ENCODE data around the gene UBTF.
A peak's percentile ranks its signal among the peaks of the same experiment; 100 is the strongest.

UBTF gene, protein sequence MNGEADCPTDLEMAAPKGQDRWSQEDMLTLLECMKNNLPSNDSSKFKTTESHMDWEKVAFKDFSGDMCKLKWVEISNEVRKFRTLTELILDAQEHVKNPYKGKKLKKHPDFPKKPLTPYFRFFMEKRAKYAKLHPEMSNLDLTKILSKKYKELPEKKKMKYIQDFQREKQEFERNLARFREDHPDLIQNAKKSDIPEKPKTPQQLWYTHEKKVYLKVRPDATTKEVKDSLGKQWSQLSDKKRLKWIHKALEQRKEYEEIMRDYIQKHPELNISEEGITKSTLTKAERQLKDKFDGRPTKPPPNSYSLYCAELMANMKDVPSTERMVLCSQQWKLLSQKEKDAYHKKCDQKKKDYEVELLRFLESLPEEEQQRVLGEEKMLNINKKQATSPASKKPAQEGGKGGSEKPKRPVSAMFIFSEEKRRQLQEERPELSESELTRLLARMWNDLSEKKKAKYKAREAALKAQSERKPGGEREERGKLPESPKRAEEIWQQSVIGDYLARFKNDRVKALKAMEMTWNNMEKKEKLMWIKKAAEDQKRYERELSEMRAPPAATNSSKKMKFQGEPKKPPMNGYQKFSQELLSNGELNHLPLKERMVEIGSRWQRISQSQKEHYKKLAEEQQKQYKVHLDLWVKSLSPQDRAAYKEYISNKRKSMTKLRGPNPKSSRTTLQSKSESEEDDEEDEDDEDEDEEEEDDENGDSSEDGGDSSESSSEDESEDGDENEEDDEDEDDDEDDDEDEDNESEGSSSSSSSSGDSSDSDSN

DNA sequence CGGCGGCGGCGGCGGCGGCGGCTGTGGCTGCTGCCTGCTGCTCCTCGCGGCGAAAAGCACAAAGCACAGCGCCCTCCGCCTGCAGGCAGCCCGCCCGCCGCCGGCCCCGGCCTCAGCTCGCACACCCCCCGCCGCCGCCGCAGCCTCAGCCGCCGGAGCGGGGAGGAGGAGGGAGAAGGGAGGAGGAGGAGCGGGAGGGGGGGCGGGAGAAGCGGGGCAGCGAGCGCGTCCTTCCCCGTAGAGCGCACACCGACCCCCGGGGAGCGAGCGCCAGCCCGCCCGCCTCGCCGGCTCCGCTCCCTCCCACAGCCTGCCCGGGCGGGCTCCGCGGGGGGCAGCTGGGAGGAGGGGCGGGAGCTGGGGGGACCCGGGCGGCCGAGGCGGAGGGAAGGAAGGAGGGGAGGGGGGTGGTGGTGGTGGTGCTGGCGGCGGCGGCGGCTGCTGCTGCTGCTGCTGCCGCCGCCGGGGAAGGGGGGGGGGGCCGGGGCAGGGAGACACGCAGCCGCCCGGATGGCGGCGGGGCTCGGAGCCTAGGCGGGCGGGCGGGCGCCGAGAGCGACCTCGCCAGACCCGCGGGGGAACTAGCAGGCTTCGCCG is at the start of gene UBTF:
Gene UBTF, minus strand, starts transcription at position 60 of the 597 bp plus-strand sequence. CDS start 1,446 bp downstream, outside the sequence.
- DNase-seq, result peak in 47 of 51 donors; percentile 18 to 88 (median 69)

DNA sequence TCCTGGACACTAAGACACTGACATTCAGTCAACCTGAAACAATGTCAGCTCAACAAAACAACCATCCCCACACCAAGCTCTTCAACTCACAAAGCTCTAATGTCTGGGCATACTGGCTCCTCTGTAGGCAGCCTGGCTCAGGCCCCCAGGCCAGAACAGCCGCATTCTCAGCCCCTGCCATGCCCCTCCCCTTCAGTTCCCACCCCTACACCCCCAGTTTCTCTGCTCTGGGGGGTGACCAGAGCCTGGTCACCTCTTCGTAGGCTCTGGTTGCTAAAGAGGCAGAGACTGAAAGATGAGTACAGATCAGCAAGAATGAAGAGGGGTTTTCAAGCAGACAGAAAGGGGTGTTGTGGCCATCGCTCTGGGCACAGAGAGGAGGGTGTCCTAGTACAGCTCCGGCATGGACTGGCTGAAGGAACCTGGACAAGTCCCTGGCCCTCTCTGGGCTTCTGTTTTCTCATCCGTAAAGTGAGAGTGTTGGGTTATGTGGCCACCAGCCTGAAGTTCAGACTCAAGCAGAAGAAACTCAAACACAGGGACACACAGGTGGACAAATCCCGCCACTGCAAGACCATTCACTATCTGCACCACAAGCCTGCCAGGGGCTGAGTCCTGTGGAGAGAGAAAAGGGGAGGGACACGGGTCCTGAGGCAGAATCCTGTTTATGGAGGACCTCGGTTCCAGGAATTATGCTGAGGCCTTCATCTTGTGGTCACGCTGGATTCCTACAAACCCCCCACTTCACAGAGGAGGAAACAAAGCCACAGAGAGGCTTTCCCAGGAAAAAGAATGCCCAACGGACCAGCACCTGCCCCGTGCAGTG is 49.4 kb upstream of the UBTF start:
- DNase-seq, result no peak

DNA sequence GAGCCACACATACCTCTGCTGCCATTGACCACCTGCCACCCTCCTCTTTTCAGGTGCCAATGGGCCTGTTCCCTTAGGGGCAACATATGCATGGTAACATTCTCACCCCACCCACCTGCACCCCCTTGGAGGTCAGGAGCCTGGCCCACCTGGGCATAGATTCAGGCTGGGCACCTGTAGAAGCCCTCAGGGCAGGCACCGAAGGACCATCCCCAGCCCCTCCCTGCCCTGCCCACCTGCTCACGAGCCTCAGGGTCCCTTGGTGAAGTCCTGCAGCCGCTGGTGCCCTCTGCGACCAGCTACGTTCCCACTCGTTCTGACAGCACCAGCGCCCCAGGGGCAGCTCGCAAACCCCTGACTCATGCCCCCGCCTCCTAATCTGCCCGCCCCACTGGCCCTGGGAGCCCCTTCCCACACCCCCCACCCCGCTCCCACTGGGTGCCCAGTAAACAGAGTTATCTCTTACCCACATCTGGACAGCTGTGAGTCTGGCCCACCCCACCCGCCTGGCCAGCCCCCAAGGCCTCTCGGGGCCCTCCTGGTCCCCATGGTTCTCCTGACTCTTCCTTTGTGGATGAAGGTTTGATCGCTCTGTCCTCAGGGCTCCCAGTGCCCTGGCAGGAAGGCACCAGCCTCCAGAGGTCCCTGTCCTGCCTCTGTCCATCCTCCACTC is 48.5 kb upstream of the UBTF start, which contains the start of gene SLC4A1:
Gene SLC4A1, minus strand, starts transcription at position 318 of the 673 bp plus-strand sequence. CDS start 5,269 bp downstream, outside the sequence.
- no peak for DNase-seq

DNA sequence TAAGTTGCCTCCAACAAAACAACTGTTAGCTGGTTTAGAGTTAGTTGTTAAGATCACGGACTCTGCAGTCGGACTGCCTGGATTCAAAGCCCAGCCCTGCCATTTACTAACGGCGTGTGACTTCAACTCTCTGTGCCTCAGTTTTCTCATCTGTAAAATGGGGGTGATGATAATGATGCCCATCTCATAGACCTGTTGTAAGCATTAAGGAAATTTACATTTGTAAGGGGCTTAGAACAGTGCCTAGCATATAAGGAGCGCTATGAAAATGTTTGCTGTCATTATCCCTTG is 47.6 kb upstream of the UBTF start:
- no peak for DNase-seq

DNA sequence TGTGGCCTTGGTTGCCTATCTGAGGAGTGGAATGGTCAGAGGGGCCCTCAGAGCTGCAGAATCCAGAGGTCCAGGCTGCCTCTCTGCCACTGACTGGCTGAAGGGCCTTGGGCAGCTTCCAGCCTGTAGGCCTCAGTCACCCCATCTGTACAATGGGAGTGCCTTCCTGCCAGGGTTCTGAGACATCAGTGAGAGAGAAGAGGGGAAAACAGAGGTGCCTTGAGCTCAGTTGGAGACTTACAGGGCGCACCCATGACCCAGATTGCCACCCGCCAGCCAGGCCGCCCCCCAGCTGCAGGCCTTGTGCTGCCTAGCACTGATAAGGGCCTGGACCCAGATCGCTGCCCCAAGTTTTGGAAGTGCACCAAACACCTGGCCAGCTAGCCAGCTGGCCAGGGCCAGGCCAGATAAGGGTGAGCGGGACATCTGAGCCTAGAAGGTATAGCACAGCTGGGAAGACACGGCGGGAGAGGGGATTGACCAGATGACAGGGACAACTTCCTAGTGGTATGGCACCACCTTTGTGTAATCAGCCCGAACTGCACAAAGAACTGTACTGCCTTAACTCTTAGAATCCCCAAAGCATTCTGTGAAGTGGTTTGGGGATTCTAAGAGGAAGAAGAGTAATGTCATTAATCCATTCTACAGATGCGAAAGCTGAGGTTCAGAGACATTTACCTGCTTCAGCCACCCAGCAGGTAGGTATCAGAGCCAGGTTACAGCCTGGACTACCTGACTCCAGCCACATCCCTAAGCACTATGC is 47.1 kb upstream of the UBTF start:
- DNase-seq, result no peak

DNA sequence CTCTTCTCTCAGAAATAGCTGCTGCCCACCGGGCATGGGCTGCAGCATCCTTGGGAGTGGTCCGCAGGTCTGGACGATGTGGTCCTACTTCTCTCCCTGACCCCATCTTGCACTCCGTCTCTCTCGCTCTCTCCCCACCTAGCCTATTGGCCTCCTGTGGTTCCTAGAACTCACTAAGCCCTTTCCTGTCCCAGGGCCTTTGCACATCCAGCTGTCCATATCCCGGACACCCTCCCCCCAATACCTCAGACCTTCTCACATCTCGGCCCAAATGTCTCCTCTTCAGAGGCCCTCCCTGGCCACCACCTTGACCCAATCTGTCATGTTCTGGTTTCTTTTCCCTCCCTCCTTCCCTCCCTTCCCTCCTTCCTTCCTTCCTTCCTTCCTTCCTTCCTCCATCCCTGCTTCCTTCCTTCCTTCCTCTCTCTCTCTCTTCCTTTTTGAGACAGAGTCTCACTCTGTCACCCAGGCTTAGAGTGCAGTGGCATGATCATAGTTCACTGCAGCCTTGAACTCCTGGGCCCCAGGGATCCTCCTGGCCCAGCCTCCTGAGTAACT is 43.9 kb upstream of the UBTF start:
- DNase-seq, result no peak

DNA sequence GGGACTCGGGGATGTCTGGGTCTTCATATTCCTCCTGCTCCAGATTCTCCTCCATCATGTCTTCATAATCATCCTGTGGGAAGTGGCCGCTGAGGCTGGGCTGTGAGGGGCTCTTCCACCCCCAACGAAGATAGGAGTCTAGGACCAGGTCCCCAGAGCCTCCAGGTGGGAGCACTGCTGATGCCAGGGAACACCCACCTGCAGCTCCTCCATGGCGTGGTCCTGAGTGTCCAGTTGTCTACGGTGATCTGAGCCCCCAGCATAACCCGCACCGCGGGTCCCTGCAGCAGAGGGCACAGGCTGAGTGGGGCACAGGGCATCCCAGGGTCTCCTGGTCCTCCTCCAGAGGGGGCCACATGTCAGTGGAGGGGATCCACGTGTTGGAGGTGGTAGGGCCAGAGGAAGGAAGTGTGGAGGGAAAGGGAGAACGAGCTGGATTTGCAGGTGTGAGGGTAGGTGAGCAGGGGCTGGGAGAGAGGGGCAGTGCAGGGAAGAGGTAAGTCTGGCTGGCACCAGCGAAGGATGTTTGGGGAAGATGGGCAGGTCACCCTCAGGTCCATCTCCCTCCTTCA is 43.3 kb upstream of the UBTF start:
- no peak for DNase-seq

DNA sequence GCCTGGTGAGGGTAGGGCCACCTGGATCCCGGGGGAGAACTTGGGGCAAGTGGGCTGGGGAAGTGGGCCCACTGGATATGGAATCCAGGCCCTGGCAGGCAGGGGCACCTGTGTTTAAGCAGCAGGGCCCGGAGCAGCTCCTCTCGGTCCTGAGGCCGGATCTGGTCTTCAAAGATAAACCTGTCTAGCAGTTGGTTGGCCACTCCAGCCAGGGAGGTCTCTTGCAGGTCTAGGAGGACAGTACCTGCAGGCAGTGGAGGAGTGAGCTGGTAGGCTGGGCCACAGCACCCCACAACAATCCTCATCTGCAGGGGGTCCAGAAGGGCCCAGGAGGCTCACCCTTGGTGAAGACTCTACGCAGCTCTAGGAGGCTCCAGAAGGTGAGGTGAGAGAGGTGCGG is 40.8 kb upstream of the UBTF start:
- DNase-seq, result no peak

DNA sequence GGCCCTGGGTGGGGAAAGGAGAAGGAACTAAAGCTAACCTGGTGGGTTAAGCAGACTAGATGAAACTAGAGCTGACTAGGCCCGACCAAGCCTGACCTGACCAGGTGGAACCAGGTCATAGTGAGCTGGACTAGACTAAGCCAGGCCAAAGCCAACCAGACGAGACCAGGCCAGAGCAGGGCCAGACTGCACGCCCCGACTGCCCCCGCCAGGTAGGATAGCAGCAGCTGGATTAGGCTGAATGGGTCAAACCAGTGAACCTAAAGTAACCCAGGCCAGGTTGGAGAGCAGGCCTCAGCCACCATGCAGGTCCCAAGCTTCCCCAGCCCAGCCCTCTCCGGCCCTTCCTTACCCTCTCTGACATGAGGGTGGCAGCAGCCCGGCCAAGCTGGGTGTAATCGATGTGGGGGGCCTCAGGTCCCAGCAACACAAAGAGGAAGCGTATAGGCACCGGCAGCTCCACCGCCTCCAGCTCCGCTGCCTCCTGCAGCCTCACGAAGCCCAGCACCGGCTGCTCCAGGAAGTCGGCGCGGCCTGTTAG is 39.4 kb upstream of the UBTF start:
- no peak for DNase-seq

DNA sequence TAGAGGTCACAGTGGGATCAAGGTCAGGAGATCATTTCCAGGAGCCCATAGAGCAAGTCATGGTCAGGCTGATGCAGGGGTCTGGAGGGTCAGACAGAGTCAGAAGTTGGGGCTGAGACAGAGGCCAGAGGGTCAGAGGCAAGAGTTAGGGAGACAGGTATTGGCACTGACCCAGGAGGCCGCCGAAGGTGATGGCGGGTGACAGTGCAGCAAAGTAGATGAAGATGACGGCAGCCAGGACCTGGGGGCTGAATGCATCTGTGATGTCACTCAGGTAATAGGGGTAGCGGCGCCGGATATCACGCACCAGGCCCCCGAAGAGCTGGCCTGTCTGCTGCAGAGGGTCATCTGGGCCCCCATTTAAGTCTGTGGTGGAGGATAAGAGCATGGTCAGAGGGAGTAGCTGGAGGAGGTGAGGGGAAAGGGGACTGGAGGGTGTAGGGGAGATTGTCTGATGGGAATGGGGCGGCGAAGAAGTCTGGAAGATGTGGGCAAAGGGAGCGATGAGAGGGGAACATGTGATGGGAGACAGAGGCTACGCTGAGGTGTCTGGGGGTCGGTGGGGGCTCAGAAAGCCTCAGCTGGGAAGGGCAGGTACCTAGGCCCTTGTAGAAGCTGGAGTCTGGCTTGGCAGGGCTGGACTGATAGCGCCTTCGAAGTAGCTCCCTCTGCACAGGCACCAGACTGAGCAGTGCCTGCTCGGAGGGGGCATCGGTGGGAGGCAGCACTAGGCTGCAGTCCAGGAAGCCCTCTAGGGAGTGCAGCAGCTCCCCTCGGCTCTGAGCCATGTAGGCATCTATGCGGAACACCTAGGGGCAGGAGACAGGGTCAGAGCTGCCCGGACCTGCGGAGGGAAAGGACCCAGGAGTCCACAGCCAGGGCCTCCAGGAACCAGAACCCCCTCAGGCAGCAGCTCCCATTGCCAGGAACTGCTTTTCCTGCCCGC is 38.6 kb upstream of the UBTF start:
- DNase-seq, result no peak

DNA sequence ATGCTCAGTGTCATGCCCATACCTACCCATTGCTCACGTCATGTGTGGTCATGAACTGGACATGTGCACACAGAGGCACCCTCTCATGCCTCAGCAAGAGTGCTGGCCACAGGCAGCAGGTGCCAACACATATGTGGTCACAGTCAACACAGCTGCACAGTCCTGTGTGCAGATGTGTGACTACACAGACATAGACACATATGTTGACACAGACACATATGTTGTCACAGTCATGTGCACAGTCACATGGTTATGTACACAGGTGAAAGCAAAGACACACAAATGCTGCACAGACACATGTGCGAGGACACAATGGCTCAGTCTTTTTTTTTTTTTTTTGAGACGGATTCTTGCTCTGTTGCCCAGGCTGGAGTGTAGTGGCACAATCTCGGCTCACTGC is 37.2 kb upstream of the UBTF start:
- DNase-seq, result no peak

DNA sequence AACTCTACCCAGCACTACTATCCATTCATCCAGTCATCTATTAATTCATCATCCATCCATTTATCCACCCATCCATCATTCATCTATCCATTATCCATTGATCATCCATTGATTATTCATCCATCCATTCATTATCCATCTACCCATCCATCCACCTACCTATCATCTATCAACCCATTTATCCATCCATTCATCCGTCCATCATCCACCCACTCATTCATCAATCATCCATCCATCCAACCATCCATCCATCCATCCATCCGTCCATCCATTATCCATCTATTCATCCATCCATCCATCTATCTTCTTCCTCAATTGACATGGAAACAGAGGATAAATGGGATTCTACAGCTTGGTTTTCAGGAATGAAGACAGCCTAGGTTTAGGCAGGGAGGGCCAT is 36.4 kb upstream of the UBTF start:
- DNase-seq, result no peak

DNA sequence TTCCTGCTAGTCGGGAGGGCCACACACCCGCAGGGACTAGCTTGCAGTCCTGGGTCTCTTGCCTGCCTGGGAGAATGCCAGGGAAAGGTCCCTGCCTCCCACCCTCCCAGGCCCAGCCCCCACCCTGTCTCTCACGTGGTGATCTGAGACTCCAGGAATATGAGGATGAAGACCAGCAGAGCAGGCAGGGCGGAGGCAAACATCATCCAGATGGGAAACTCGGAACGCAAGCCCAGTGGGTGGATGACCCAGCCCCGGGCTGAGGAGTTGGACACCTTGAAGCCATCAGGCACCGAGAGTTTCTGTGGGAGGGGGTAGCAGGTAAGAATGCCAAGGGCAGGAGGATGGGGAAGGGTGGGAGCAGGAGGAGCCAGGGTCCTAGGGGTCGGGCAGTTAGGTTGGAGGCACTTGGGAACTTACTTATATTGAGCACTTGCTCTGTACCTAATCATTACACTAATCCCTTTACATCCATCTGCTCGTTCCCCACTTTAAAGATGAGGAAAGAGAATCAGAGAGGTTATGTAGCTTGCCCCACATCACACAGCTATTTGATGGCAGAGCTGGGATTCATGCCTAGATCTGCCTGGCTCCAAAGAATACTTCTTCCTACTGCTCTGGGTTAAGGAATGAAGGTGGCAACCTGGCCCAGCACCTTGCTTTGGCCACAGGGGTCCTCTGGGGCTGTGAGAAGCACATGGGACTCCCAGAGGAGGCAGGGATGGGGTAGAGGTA is 35.1 kb upstream of the UBTF start:
- DNase-seq, result no peak

DNA sequence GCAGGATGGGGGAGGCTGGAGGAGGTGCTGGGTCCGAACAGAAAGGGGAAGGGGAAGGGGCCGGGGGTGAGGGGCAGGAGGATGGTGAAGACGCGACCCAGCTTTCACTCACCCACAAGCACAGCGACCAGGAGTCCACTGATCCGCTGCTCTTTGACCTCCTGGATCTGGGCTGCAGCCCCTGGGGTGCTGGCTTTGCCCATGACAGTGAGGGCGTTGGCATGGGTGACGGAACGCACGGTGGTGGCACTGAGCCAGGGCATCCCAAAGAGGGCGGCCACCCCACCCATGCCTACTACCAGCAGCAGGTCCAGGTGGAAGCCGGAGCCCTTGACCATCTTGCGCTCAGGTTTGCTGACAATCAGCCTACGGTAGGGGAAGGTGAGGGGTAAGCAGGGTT is 33.5 kb upstream of the UBTF start:
- DNase-seq, result no peak

DNA sequence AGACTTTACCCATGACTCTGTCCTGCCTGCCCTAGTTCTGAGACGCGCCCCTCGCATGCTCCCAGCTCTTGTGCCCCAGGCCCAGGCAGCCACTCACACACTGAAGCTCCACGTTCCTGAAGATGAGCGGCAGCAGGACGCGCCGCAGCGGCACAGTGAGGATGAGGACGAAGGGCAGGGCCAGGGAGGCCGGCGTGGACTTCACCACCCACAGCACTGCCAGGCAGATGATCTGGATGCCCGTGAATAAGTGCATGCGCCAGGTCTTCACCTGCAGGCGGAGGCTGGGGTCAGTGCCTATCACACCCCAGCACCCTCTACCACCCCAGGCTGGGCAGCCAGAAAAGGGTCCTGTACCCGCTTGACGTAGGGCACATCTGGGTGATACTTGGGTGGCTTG is 31.6 kb upstream of the UBTF start:
- DNase-seq, result no peak

DNA sequence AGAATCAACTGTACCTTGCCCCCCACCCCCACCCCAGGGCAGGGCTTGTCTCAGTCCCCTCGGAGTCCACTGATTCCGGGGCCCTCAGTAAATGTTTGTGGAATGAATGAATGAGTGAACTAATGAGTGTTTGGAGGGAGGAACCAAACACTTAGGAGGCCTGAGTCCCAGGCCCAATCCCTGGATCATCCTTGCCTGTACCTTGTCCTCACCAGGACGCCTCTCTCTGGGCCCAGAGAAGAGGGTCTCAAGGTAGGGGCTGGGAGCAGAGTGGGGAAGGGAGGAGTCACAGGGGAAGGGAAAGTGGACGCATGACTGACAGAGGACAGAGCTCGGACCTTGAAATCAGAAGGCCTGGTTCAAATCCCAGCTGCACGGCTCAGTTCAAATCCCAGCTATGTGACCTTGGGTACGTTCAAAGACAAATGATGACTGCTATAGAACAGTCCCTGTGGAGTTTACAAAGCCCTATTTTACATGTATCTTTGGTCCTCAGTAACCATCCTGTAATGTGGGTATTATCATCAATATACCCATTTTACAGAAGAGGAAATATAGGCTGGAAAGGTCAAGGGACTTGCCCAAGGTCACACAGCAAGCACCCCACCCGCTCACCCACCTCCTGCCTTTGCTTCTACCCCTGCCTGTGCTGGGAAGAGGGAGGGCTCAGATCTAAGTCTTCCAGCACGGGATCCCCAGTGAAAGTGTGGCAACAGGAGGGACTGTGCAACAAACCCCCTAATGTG is 30.2 kb upstream of the UBTF start:
- DNase-seq, result no peak

All from hypothalamus (tissue), 51 donors.